ENCODE measurements around the gene PSG2.
"Not testable (repeated sequence)": the region's sequence is repeated elsewhere in the genome, so short reads cannot be mapped to it uniquely, and the experiment has no call there.

PSG2 gene

DNA sequence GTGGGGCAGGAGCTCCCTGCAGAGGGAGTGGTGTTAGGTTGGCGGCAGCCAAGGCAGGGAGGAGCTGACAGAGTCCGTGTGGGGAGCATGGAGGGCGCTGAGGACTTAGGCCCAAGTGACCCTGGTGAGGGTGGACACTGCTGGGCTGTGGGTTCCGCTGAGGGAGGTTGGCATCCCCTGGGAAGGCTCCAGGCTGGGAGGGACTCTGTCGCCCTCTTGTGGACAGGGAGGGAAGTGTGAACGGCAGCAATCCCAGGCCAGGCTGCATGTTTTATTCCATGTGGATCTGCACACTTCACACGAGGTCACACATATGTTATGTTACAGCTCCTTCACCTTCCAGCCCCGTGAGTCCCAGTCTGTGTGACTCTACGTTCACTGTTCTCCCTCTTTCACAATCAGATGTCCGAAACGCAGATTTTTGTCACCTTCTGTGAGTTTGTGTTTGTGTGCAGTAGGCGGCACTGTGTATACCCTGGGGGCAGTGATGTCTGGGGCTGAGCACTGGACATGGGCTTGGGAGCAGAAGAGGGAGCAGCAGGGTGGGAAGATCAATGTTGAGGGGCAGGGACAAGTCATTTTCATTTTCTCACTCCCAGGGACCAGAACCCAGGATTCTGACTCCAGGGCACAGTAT, 1.8 kb upstream of the PSG2 start:
- not testable (repeated sequence) for H3K36me3 ChIP-seq

DNA sequence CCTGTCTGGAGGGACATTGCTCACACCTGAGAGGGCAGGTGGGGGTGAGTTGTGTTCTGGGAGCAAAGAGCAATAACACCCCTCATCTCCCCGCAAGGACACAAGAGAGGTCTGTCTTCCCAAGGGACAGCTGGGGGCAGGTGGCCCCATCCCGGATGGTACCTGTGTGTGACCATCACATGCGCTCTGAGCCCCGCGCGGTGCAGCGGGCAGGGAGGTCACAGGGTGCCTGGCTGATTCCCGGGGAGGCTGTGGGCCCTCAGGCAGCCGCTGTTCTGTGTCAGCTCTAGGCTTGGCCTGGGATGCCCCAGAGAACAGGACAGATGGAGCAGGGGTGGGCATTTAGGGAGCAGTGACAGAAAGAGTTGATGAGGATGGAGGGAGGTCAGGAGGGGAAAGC, 1.2 kb upstream of the PSG2 start:
- not testable (repeated sequence) for H3K27me3 ChIP-seq (ENCODE audit: insufficient read depth, low read depth, severe bottlenecking); H3K9me3 ChIP-seq (ENCODE audit: severe bottlenecking); H3K36me3 ChIP-seq; H3K27ac ChIP-seq; DNase-seq; H3K4me3 ChIP-seq (ENCODE audit: low read depth, low read length)

More for the DNA sequence above, 1.8 kb upstream of the PSG2 start:
- not testable (repeated sequence) for H3K4me3 ChIP-seq (ENCODE audit: low read depth, low read length); H3K27me3 ChIP-seq (ENCODE audit: insufficient read depth, low read depth, severe bottlenecking); H3K27ac ChIP-seq; H3K9me3 ChIP-seq (ENCODE audit: severe bottlenecking)
- DNase-seq, result peak; percentile 40
- TF ChIP-seq, protein P1, sequence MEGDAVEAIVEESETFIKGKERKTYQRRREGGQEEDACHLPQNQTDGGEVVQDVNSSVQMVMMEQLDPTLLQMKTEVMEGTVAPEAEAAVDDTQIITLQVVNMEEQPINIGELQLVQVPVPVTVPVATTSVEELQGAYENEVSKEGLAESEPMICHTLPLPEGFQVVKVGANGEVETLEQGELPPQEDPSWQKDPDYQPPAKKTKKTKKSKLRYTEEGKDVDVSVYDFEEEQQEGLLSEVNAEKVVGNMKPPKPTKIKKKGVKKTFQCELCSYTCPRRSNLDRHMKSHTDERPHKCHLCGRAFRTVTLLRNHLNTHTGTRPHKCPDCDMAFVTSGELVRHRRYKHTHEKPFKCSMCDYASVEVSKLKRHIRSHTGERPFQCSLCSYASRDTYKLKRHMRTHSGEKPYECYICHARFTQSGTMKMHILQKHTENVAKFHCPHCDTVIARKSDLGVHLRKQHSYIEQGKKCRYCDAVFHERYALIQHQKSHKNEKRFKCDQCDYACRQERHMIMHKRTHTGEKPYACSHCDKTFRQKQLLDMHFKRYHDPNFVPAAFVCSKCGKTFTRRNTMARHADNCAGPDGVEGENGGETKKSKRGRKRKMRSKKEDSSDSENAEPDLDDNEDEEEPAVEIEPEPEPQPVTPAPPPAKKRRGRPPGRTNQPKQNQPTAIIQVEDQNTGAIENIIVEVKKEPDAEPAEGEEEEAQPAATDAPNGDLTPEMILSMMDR (IDR thresholded peaks at IDR 0.05; ENCODE audit: low read depth, low read length), result peak; percentile 52

DNA sequence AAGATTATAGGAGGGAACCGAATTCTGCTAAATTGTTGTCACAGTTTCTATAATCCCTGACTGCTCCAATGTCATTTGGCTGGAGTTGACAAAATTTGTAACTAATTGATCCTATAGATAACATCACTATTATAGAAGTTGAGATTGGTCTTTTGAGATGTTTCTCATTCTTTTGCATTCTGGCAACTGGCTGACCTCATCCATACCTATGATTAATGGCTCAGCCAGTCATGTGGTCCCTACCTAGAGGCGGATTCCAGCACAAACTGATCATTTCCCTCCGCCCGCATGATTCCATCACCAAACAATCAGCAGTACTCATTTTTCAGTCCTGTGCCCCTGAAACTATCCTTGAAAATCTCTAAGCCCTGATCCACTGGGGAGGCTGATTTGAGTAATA, 4.2 kb downstream of the PSG2 start:
- DNase-seq, result no peak
- no peaks in the 10 kb centered on the region for H3K9me3 ChIP-seq (ENCODE audit: severe bottlenecking)
- no peak overlapping the region for H3K4me3 ChIP-seq (ENCODE audit: low read depth, low read length)
- TF ChIP-seq, protein P1 (IDR thresholded peaks at IDR 0.05; ENCODE audit: low read depth, low read length), result no peak
- H3K27me3 ChIP-seq (ENCODE audit: insufficient read depth, low read depth, severe bottlenecking), result peaks cover 17% of the 10 kb centered on the region
- H3K27ac ChIP-seq, result no peak overlapping the region
- H3K36me3 ChIP-seq, result no peaks in the 10 kb centered on the region

DNA sequence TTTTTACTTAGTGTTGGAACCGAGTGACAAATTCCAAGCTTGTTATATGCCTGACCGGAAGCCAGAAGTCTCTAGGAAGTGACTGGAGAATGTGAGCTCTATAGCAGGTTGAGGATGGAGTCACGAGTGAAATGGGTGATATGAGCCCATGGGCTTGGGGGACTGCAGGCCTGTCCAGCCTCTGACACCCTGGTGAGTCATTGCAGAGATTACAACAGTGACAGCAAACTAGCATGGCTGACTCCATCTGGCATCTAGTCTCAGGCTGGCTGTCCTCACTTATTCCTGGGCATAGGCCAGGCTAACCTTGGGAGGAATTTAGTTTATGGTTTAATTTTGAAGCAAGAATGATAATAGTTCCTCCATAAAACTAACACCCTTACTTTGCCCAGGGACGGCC, 4.6 kb downstream of the PSG2 start:
- not testable (repeated sequence) for H3K36me3 ChIP-seq; DNase-seq; H3K27ac ChIP-seq; H3K9me3 ChIP-seq (ENCODE audit: severe bottlenecking); H3K4me3 ChIP-seq (ENCODE audit: low read depth, low read length)
- H3K27me3 ChIP-seq (ENCODE audit: insufficient read depth, low read depth, severe bottlenecking), result peaks cover 17% of the 10 kb centered on the region

DNA sequence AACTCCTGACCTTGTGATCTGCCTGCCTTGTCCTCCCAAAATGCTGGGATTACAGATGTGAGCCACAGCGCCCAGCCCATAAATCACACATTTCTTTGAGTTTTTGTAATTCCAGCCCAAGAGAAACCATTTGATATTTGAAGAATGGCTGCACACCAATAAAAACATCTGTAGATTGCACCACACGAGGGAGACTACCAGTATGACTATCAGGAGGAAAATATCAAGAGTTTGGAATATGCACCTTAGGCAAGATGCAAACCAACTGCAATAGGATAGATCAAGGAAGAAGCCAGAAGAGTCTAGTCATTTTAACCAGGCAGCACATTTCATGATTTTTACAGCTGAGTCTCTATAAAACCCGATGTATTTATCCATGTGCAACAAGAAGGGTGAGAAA, 20.1 kb downstream of the PSG2 start:
- DNase-seq; H3K36me3 ChIP-seq; H3K27ac ChIP-seq; H3K9me3 ChIP-seq (ENCODE audit: severe bottlenecking); H3K4me3 ChIP-seq (ENCODE audit: low read depth, low read length): not testable (repeated sequence)
- H3K27me3 ChIP-seq (ENCODE audit: insufficient read depth, low read depth, severe bottlenecking), result peaks cover 31% of the 10 kb centered on the region

DNA sequence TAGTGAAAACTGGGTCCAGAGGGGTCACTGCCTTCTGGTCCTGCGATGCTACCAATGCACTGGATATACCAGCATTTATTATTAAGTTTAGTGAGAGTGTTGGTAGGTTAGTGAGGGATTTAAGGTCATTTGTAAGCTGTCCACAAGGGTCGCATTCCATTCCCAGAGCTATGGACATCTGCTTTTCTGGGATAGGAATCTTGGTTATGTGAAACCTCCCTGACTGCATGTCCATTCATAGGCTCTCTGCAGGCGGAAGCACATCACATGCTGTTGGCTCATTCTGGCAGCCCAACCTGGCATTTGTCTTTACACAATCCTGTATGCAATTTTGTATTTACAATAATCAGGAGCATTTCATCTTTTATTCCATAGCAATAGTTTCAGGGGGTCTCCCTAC, 21.2 kb downstream of the PSG2 start:
- not testable (repeated sequence) for DNase-seq; H3K36me3 ChIP-seq; H3K27ac ChIP-seq; H3K4me3 ChIP-seq (ENCODE audit: low read depth, low read length); H3K9me3 ChIP-seq (ENCODE audit: severe bottlenecking)
- peaks cover 31% of the 10 kb centered on the region for H3K27me3 ChIP-seq (ENCODE audit: insufficient read depth, low read depth, severe bottlenecking)

DNA sequence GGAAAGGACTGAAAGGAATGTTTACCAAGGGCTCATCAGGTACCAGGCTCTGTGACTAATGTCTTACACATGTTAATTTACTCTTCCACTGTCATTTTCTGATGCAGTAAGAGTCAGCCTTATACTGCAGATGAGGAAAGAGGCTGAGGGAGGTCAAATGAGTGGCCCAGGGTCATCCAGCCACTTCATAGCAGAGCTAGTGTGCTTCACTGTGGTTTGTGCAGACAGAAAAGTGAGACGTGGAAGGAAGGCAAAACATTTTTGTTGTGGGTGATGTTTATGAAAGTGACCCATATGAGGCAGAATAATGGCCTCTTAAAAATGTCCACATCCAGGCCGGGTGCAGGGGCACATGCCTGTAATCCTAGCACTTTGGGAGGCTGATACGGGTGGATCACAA, 22.2 kb downstream of the PSG2 start:
- H3K36me3 ChIP-seq; DNase-seq; H3K4me3 ChIP-seq (ENCODE audit: low read depth, low read length); H3K9me3 ChIP-seq (ENCODE audit: severe bottlenecking); H3K27ac ChIP-seq: not testable (repeated sequence)
- peaks cover 31% of the 10 kb centered on the region for H3K27me3 ChIP-seq (ENCODE audit: insufficient read depth, low read depth, severe bottlenecking)

DNA sequence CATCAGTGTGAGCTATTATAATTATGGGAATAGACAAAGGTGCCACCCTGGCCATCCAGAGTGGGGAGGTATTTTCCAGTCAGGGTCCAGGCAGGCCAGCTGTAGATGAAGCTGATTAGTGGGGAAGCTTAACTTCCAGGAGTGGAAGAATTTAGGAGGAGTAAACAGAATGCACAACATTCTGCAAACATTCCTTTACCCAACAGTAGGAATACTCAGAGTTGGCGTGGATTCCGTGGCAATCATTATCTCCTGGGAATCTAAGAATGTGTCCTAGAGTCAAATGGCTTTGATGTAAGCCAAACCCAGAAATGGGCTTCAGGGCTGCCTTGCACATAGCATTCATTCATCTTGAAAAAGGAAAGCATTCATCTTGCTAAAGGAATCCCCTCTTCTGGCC, 23.0 kb downstream of the PSG2 start:
- not testable (repeated sequence) for H3K27ac ChIP-seq; H3K36me3 ChIP-seq; H3K4me3 ChIP-seq (ENCODE audit: low read depth, low read length); H3K9me3 ChIP-seq (ENCODE audit: severe bottlenecking); DNase-seq
- peaks cover 27% of the 10 kb centered on the region for H3K27me3 ChIP-seq (ENCODE audit: insufficient read depth, low read depth, severe bottlenecking)

DNA sequence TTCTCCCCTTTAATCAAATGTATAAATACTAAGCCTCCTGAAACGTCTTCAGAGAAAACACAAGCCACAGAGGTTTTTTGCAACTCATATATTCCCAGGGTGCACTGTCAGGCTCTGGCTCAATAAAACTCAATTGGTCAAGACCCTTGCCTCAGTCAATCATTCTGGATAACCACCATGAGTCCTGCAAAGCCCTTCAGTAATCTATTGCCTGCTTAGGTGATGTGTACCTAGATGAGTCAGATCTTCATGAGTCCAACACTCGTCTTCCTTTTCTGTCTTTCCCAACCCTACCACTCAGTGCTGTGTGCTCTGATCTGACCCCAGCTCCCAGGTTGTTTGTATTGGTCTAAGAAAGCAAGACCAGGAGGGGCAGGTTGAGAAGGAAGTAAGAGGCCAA, 24.1 kb downstream of the PSG2 start:
- H3K36me3 ChIP-seq; DNase-seq; H3K27ac ChIP-seq; H3K9me3 ChIP-seq (ENCODE audit: severe bottlenecking); H3K4me3 ChIP-seq (ENCODE audit: low read depth, low read length): not testable (repeated sequence)
- H3K27me3 ChIP-seq (ENCODE audit: insufficient read depth, low read depth, severe bottlenecking), result peaks cover 21% of the 10 kb centered on the region

DNA sequence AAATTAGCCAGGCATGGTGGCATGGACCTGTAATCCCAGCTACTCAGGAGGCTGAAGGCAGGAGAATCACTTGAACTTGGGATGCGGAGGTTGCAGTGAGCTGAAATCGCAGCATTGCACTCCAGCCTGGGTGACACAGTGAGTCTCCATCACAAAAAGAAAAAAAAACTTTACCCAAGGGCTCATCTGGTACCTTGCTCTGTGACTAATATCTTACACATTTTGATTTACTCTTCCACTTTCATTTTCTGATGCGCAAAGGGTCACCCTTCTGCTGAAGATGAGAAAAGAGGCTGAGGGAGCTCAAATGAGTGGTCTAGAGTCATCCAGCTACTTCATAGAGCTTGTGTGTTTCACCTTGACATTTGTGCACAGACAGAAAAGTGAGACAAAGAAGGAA, 34.5 kb downstream of the PSG2 start:
- not testable (repeated sequence) for H3K9me3 ChIP-seq (ENCODE audit: severe bottlenecking); DNase-seq; H3K27ac ChIP-seq; H3K4me3 ChIP-seq (ENCODE audit: low read depth, low read length); H3K36me3 ChIP-seq
- H3K27me3 ChIP-seq (ENCODE audit: insufficient read depth, low read depth, severe bottlenecking), result peaks cover 21% of the 10 kb centered on the region

DNA sequence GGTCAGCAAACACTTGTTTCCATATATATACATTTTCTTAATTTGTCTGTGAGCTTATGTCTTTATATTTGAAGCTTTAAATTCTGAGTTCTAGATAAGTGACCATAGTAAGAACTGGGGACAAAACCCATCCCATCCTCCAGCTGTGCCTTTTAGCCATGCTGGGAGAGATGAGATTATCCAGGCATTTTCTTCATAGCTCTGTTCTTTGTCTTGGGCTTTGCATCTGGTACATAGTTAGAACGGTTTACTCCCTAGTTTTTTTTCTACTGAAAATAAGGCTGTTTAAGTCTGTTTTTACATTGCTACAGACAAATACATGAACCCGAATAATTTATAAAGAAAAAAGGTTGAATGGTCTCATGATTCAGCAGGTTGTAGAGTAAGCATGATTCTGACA, 35.9 kb downstream of the PSG2 start:
- H3K27ac ChIP-seq; DNase-seq; H3K4me3 ChIP-seq (ENCODE audit: low read depth, low read length); H3K36me3 ChIP-seq; H3K9me3 ChIP-seq (ENCODE audit: severe bottlenecking): not testable (repeated sequence)
- H3K27me3 ChIP-seq (ENCODE audit: insufficient read depth, low read depth, severe bottlenecking), result peaks cover 24% of the 10 kb centered on the region

DNA sequence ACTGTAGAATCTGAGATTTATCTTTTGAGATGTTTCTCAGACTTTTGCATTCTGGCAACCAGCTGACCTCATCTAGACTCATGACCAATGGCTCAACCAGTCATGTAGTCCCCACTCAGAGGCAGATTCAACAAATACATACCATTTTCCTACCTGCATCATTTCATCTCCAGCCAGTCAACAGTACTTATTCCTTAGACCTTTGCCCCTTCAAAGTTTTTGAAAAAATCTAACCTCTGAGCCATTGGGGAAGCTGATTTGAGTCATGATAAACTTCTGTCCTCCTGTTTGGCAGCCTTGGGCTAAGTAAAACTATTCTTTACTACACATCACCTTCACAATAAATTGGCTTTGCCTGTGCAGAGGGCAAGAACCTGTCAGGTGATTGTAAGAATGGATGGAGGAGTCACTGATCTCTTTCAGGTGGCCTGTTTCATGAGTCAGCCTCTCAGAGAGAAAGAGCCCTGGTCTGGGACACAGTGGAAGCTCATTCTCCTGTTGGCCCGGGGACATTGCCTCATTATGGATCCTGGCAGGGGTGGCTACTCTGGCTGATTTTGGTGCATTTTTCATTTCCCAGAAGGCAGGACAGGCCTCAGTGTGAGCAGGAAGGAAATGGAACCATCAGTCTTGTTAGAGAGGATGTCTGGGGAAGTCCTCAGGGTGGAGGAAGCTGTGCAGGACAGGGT, 38.9 kb downstream of the PSG2 start:
- not testable (repeated sequence) for DNase-seq; H3K4me3 ChIP-seq (ENCODE audit: low read depth, low read length); H3K36me3 ChIP-seq; H3K9me3 ChIP-seq (ENCODE audit: severe bottlenecking); H3K27ac ChIP-seq
- H3K27me3 ChIP-seq (ENCODE audit: insufficient read depth, low read depth, severe bottlenecking), result peaks cover 24% of the 10 kb centered on the region
